Measurements from ENCODE around the gene MTA3.
"Not testable (repeated sequence)": the region's sequence is repeated elsewhere in the genome, so short reads cannot be mapped to it uniquely, and the experiment has no call there.

Gene MTA3

GRCh38 chr2:42567806-42568400 is 529 bp upstream of the MTA3 start:
- DNase-seq (ENCODE audit: low read depth): no peak

GRCh38 chr2:42569116-42569711 is 782 bp downstream of the MTA3 start:
- no peak for DNase-seq (ENCODE audit: low read depth)

- DNase-seq (ENCODE audit: low read depth): no peak
Observed at GRCh38 chr2:42569883-42570282, 1.5 kb downstream of the MTA3 start.

- no peak for DNase-seq (ENCODE audit: low read depth)
Observed at GRCh38 chr2:42572297-42573081, 4.1 kb downstream of the MTA3 start.

GRCh38 chr2:42573256-42573655 is 4.8 kb downstream of the MTA3 start:
- DNase-seq (ENCODE audit: low read depth): no peak

- no peak for DNase-seq (ENCODE audit: low read depth)
Observed at GRCh38 chr2:42575458-42576064, 7.1 kb downstream of the MTA3 start.

- DNase-seq (ENCODE audit: low read depth): no peak
Observed at GRCh38 chr2:42578621-42579020, 10.2 kb downstream of the MTA3 start.

- no peak for DNase-seq (ENCODE audit: low read depth)
Observed at GRCh38 chr2:42581257-42581656, 12.8 kb downstream of the MTA3 start.

- not testable (repeated sequence) for DNase-seq (ENCODE audit: low read depth)
Observed at GRCh38 chr2:42584628-42585027, 16.2 kb downstream of the MTA3 start.

- DNase-seq (ENCODE audit: low read depth): no peak
Observed at GRCh38 chr2:42585779-42586178, 17.3 kb downstream of the MTA3 start.

- DNase-seq (ENCODE audit: low read depth): no peak
Observed at GRCh38 chr2:42587526-42588117, 19.2 kb downstream of the MTA3 start.

GRCh38 chr2:42588121-42588520 is 19.7 kb downstream of the MTA3 start:
- DNase-seq (ENCODE audit: low read depth): no peak

- DNase-seq (ENCODE audit: low read depth): no peak
Observed at GRCh38 chr2:42590176-42590575, 21.7 kb downstream of the MTA3 start.

- DNase-seq (ENCODE audit: low read depth): no peak
Observed at GRCh38 chr2:42593282-42593681, 24.9 kb downstream of the MTA3 start.

GRCh38 chr2:42598656-42599055 is 30.2 kb downstream of the MTA3 start:
- DNase-seq (ENCODE audit: low read depth): no peak

- no peak for DNase-seq (ENCODE audit: low read depth)
Observed at GRCh38 chr2:42601076-42601475, 32.6 kb downstream of the MTA3 start.

- DNase-seq (ENCODE audit: low read depth): no peak
Observed at GRCh38 chr2:42602218-42602875, 33.9 kb downstream of the MTA3 start.

GRCh38 chr2:42602876-42603219 is 34.4 kb downstream of the MTA3 start:
- DNase-seq (ENCODE audit: low read depth): no peak

GRCh38 chr2:42604341-42604867 is 36.0 kb downstream of the MTA3 start:
- not testable (repeated sequence) for DNase-seq (ENCODE audit: low read depth)

GRCh38 chr2:42606166-42606565 is 37.7 kb downstream of the MTA3 start:
- DNase-seq (ENCODE audit: low read depth): not testable (repeated sequence)

GRCh38 chr2:42607101-42607637 is 38.7 kb downstream of the MTA3 start:
- DNase-seq (ENCODE audit: low read depth): no peak
